ENCODE results near the gene MLC1.

DNA sequence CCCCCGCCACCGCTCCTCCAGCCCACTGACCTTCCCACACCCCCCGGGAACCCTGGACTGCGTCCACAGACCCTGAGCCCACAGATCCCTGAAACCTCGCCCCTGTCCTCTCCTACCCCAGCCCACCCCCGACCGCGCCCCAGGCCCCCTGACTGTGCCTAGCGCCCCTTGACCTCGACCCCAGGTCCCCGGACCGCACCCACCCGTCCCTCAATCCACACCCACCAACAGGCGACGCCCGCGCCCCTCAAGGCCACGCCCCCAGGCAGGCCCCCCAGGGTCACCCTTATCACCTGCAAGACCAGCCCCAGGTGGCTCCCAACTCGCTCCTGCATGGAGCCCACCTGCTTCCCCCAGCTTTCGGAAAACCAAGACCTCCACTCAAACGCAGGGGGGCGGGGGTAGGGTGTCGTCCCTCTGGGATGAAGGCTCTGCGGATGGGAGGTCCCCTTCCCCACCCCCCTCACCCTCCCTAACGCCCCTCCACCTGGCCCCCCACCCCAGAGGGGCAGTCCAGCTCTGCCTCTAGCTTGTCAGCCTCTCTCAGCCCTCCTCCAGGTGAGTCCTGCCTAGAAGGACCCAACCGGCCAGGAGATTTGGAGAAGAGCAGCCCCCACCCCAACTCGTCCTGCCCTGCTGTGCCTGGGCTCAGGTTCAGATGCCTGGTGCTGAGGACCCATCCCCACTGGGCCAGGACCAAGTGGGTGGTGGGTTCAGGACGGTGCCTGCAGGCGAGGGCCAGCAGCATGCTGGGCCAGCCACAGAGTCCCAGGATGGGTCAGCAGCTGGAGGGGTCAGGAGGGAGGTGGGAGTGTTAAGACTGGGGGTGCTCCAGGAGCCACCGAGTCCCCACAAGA lies 69.5 kb downstream of the MLC1 start:
- TF ChIP-seq ZNF138 (tag by site-specific recombination; IDR thresholded peaks at IDR 0.05; ENCODE audit: borderline replicate concordance) (no peak), KLF10 (tag by site-specific recombination; IDR thresholded peaks at IDR 0.05) (no peak), ZNF571 (tag by site-specific recombination; IDR thresholded peaks at IDR 0.05) (no peak), ZNF530 (tag by site-specific recombination; IDR thresholded peaks at IDR 0.05; ENCODE audit: low read depth) (no peak), ZFP37 (tag by site-specific recombination; IDR thresholded peaks at IDR 0.05) (no peak)
- TF ChIP-seq, protein P1, sequence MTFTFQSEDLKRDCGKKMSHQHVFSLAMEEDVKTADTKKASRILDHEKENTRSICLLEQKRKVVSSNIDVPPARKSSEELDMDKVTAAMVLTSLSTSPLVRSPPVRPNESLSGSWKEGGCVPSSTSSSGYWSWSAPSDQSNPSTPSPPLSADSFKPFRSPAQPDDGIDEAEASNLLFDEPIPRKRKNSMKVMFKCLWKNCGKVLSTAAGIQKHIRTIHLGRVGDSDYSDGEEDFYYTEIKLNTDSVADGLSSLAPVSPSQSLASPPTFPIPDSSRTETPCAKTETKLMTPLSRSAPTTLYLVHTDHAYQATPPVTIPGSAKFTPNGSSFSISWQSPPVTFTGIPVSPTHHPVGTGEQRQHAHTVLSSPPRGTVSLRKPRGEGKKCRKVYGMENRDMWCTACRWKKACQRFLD (tag by site-specific recombination; IDR thresholded peaks at IDR 0.05) = no peak
- TF ChIP-seq, protein P2, sequence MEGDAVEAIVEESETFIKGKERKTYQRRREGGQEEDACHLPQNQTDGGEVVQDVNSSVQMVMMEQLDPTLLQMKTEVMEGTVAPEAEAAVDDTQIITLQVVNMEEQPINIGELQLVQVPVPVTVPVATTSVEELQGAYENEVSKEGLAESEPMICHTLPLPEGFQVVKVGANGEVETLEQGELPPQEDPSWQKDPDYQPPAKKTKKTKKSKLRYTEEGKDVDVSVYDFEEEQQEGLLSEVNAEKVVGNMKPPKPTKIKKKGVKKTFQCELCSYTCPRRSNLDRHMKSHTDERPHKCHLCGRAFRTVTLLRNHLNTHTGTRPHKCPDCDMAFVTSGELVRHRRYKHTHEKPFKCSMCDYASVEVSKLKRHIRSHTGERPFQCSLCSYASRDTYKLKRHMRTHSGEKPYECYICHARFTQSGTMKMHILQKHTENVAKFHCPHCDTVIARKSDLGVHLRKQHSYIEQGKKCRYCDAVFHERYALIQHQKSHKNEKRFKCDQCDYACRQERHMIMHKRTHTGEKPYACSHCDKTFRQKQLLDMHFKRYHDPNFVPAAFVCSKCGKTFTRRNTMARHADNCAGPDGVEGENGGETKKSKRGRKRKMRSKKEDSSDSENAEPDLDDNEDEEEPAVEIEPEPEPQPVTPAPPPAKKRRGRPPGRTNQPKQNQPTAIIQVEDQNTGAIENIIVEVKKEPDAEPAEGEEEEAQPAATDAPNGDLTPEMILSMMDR (tag by site-specific recombination; IDR thresholded peaks at IDR 0.05) = no peak
- TF ChIP-seq, protein P3, sequence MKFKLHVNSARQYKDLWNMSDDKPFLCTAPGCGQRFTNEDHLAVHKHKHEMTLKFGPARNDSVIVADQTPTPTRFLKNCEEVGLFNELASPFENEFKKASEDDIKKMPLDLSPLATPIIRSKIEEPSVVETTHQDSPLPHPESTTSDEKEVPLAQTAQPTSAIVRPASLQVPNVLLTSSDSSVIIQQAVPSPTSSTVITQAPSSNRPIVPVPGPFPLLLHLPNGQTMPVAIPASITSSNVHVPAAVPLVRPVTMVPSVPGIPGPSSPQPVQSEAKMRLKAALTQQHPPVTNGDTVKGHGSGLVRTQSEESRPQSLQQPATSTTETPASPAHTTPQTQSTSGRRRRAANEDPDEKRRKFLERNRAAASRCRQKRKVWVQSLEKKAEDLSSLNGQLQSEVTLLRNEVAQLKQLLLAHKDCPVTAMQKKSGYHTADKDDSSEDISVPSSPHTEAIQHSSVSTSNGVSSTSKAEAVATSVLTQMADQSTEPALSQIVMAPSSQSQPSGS (tag by site-specific recombination; IDR thresholded peaks at IDR 0.05; ENCODE audit: low read depth) = no peak

Data from HEK293 (cell line).